SK-N-SH treated with all-trans-retinoic acid at 6 μM for 48 hours (cell line): ENCODE results near the gene TUBB6.

Experiments
- ATAC-seq: fragments of 200-7000 bp; cut with Tn5 transposase; 3 replicates; pipeline ENCODE4 v1.9.1; 2020; ENCODE audit warnings: mild to moderate bottlenecking, moderate library complexity
- ARNTL ChIP-seq: fragments of 450-650 bp; formaldehyde crosslinking; IDR thresholded peaks from 2 replicates; pipeline ENCODE4 v1.5.0; 2020; ENCODE audit warnings: low read depth, mild to moderate bottlenecking, moderate library complexity, borderline replicate concordance
- BACH2 ChIP-seq: fragments of 250-450 bp; sonication (Bioruptor Pico); IDR thresholded peaks from 2 replicates; pipeline ENCODE4 v1.9.0; 2021; ENCODE audit warnings: mild to moderate bottlenecking, borderline replicate concordance
- CSDC2 ChIP-seq: fragments of 250-450 bp; sonication (Bioruptor Pico); IDR thresholded peaks from 2 replicates; pipeline ENCODE4 v1.5.0; 2020; ENCODE audit warnings: mild to moderate bottlenecking, moderate library complexity
- ESRRG ChIP-seq: fragments of 250-450 bp; sonication (Bioruptor Pico); IDR thresholded peaks from 2 replicates; pipeline ENCODE4 v1.6.1; 2021; ENCODE audit warnings: mild to moderate bottlenecking
- GLIS3 ChIP-seq: fragments of 250-450 bp; sonication (Bioruptor Pico); IDR thresholded peaks from 2 replicates; pipeline ENCODE4 v1.5.0; 2020; ENCODE audit warnings: mild to moderate bottlenecking, moderate library complexity
- ISL1 ChIP-seq: fragments of 250-450 bp; sonication (Bioruptor Pico); IDR thresholded peaks from 2 replicates; pipeline ENCODE4 v2.1.2; 2022; ENCODE audit warnings: mild to moderate bottlenecking, moderate library complexity
- OSR1 ChIP-seq: fragments of 250-450 bp; sonication (Bioruptor Pico); IDR thresholded peaks from 2 replicates; pipeline ENCODE4 v1.8.0; 2022; ENCODE audit warnings: moderate library complexity, mild to moderate bottlenecking, inconsistent platforms
- PPARA ChIP-seq: fragments of 250-450 bp; sonication (Bioruptor Pico); IDR thresholded peaks from 2 replicates; pipeline ENCODE4 v1.5.0; 2020; ENCODE audit warnings: mild to moderate bottlenecking, borderline replicate concordance
- RARB ChIP-seq: fragments of 250-450 bp; sonication (Bioruptor Pico); IDR thresholded peaks from 2 replicates; pipeline ENCODE4 v1.8.0; 2021; ENCODE audit warnings: mild to moderate bottlenecking, moderate library complexity
- SNAI2 ChIP-seq: fragments of 250-450 bp; sonication (Bioruptor Pico); IDR thresholded peaks from 2 replicates; pipeline ENCODE4 v1.5.0; 2020; ENCODE audit warnings: mild to moderate bottlenecking, moderate library complexity
- TCF4 ChIP-seq: fragments of 250-450 bp; sonication (Bioruptor Pico); IDR thresholded peaks from 2 replicates; pipeline ENCODE4 v1.8.0; 2021; ENCODE audit warnings: mild to moderate bottlenecking, moderate library complexity, borderline replicate concordance
- TOX ChIP-seq: fragments of 250-450 bp; sonication (Bioruptor Pico); IDR thresholded peaks from 2 replicates; pipeline ENCODE4 v1.8.0; 2021; ENCODE audit warnings: mild to moderate bottlenecking, moderate library complexity, borderline replicate concordance
- ZC3H10 ChIP-seq: fragments of 250-450 bp; sonication (Bioruptor Pico); IDR thresholded peaks from 2 replicates; pipeline ENCODE4 v1.5.1; 2021; ENCODE audit warnings: mild to moderate bottlenecking, moderate library complexity
- ZFP3 ChIP-seq: fragments of 250-450 bp; sonication (Bioruptor Pico); IDR thresholded peaks from 2 replicates; pipeline ENCODE4 v1.5.0; 2020; ENCODE audit warnings: mild to moderate bottlenecking, moderate library complexity
- ZFP30 ChIP-seq: fragments of 450-650 bp; formaldehyde crosslinking; IDR thresholded peaks from 2 replicates; pipeline ENCODE4 v1.5.0; 2022; ENCODE audit warnings: mild to moderate bottlenecking, moderate library complexity
- ZNF565 ChIP-seq: fragments of 450-650 bp; formaldehyde crosslinking; conservative IDR thresholded peaks from 2 replicates; pipeline ENCODE4 v1.5.0; 2020; ENCODE audit warnings: low read depth, mild to moderate bottlenecking, moderate library complexity
- ZNF70 ChIP-seq: fragments of 450-650 bp; formaldehyde crosslinking; IDR thresholded peaks from 2 replicates; pipeline ENCODE4 v1.5.0; 2020; ENCODE audit warnings: mild to moderate bottlenecking, moderate library complexity
- ZNF8 ChIP-seq: fragments of 450-650 bp; formaldehyde crosslinking; IDR thresholded peaks from 2 replicates; pipeline ENCODE4 v1.5.0; 2020; ENCODE audit warnings: mild to moderate bottlenecking, moderate library complexity
- TF ChIP-seq, protein P1 (sequence below): fragments of 250-450 bp; sonication (Bioruptor Pico); IDR thresholded peaks from 2 replicates; pipeline ENCODE4 v1.5.1; 2020; ENCODE audit warnings: low read depth, mild to moderate bottlenecking, moderate library complexity
- TF ChIP-seq, protein P2 (sequence below): fragments of 250-450 bp; sonication (Bioruptor Pico); IDR thresholded peaks from 2 replicates; pipeline ENCODE4 v1.5.1; 2021; ENCODE audit warnings: mild to moderate bottlenecking, moderate library complexity
- TF ChIP-seq, protein P3 (sequence below): fragments of 250-450 bp; sonication (Bioruptor Pico); IDR thresholded peaks from 2 replicates; pipeline ENCODE4 v1.8.0; 2020; ENCODE audit warnings: mild to moderate bottlenecking, moderate library complexity, borderline replicate concordance
- TF ChIP-seq, protein P4 (sequence below): fragments of 250-450 bp; sonication (Bioruptor Pico); IDR thresholded peaks from 2 replicates; pipeline ENCODE4 v1.5.0; 2020; ENCODE audit warnings: mild to moderate bottlenecking, moderate library complexity

Gene TUBB6

GRCh38 chr18:12291690-12292089 lies 16.4 kb upstream of the TUBB6 start:
- no peak for ATAC-seq
- TF ChIP-seq, protein P1, sequence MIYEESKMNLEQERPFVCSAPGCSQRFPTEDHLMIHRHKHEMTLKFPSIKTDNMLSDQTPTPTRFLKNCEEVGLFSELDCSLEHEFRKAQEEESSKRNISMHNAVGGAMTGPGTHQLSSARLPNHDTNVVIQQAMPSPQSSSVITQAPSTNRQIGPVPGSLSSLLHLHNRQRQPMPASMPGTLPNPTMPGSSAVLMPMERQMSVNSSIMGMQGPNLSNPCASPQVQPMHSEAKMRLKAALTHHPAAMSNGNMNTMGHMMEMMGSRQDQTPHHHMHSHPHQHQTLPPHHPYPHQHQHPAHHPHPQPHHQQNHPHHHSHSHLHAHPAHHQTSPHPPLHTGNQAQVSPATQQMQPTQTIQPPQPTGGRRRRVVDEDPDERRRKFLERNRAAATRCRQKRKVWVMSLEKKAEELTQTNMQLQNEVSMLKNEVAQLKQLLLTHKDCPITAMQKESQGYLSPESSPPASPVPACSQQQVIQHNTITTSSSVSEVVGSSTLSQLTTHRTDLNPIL (CRISPR knock-in tag): no peak

DNA sequence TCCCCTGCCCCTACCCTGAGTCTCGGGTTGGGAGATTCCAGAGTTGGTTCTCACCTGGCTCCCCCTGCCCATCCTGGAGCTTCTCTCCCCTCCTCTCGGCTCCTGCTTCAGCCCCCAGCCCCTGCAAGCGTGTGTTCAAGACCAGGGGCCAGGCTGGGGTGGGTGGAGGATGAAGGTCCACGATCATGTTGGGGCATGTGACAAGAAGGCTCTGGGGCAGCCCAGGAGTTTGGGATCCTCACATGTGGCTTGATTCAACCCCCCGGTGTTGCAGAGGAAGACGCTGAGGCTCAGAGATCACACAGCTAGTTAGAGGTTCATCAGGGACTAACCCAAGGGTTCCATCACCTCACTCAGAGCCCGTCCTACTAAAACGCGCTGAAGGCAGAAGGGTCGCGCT lies 14.2 kb upstream of the TUBB6 start:
- no peak for ATAC-seq
- no peak for TF ChIP-seq ZC3H10 (CRISPR knock-in tag)

GRCh38 chr18:12295389-12296086 lies 12.5 kb upstream of the TUBB6 start:
- no peak for TF ChIP-seq ZNF565 (CRISPR knock-in tag)
- TF ChIP-seq TCF4 (CRISPR knock-in tag): no peak
- TF ChIP-seq ZC3H10 (CRISPR knock-in tag): no peak
- no peak for TF ChIP-seq BACH2 (CRISPR knock-in tag)
- no peak for TF ChIP-seq GLIS3
- no peak for TF ChIP-seq OSR1 (CRISPR knock-in tag)
- no peak for TF ChIP-seq SNAI2 (CRISPR knock-in tag)
- TF ChIP-seq TOX (CRISPR knock-in tag): no peak
- TF ChIP-seq ZFP3: no peak
- TF ChIP-seq PPARA: no peak
- no peak for TF ChIP-seq ARNTL
- TF ChIP-seq, protein P2, sequence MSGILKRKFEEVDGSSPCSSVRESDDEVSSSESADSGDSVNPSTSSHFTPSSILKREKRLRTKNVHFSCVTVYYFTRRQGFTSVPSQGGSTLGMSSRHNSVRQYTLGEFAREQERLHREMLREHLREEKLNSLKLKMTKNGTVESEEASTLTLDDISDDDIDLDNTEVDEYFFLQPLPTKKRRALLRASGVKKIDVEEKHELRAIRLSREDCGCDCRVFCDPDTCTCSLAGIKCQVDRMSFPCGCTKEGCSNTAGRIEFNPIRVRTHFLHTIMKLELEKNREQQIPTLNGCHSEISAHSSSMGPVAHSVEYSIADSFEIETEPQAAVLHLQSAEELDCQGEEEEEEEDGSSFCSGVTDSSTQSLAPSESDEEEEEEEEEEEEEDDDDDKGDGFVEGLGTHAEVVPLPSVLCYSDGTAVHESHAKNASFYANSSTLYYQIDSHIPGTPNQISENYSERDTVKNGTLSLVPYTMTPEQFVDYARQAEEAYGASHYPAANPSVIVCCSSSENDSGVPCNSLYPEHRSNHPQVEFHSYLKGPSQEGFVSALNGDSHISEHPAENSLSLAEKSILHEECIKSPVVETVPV: no peak
- TF ChIP-seq, protein P3, sequence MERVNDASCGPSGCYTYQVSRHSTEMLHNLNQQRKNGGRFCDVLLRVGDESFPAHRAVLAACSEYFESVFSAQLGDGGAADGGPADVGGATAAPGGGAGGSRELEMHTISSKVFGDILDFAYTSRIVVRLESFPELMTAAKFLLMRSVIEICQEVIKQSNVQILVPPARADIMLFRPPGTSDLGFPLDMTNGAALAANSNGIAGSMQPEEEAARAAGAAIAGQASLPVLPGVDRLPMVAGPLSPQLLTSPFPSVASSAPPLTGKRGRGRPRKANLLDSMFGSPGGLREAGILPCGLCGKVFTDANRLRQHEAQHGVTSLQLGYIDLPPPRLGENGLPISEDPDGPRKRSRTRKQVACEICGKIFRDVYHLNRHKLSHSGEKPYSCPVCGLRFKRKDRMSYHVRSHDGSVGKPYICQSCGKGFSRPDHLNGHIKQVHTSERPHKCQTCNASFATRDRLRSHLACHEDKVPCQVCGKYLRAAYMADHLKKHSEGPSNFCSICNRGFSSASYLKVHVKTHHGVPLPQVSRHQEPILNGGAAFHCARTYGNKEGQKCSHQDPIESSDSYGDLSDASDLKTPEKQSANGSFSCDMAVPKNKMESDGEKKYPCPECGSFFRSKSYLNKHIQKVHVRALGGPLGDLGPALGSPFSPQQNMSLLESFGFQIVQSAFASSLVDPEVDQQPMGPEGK (CRISPR knock-in tag): no peak
- TF ChIP-seq CSDC2 (CRISPR knock-in tag): no peak
- no peak for TF ChIP-seq ZNF70
- TF ChIP-seq, protein P4, sequence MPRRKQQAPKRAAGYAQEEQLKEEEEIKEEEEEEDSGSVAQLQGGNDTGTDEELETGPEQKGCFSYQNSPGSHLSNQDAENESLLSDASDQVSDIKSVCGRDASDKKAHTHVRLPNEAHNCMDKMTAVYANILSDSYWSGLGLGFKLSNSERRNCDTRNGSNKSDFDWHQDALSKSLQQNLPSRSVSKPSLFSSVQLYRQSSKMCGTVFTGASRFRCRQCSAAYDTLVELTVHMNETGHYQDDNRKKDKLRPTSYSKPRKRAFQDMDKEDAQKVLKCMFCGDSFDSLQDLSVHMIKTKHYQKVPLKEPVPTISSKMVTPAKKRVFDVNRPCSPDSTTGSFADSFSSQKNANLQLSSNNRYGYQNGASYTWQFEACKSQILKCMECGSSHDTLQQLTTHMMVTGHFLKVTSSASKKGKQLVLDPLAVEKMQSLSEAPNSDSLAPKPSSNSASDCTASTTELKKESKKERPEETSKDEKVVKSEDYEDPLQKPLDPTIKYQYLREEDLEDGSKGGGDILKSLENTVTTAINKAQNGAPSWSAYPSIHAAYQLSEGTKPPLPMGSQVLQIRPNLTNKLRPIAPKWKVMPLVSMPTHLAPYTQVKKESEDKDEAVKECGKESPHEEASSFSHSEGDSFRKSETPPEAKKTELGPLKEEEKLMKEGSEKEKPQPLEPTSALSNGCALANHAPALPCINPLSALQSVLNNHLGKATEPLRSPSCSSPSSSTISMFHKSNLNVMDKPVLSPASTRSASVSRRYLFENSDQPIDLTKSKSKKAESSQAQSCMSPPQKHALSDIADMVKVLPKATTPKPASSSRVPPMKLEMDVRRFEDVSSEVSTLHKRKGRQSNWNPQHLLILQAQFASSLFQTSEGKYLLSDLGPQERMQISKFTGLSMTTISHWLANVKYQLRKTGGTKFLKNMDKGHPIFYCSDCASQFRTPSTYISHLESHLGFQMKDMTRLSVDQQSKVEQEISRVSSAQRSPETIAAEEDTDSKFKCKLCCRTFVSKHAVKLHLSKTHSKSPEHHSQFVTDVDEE (CRISPR knock-in tag): no peak
- TF ChIP-seq RARB (CRISPR knock-in tag): no peak
- TF ChIP-seq ISL1: no peak
- TF ChIP-seq, protein P1 (CRISPR knock-in tag): no peak
- ATAC-seq: peak; percentile 62

- TF ChIP-seq ISL1 (no peak), ESRRG (CRISPR knock-in tag) (no peak), TOX (CRISPR knock-in tag) (no peak), ARNTL (no peak), ZNF70 (no peak), CSDC2 (CRISPR knock-in tag) (no peak), BACH2 (CRISPR knock-in tag) (no peak), RARB (CRISPR knock-in tag) (no peak), ZNF565 (CRISPR knock-in tag) (no peak), OSR1 (CRISPR knock-in tag) (no peak), ZC3H10 (CRISPR knock-in tag) (no peak), ZNF8 (no peak), ZFP3 (no peak), ZFP30 (CRISPR knock-in tag) (no peak)
- TF ChIP-seq, protein P2: no peak
- TF ChIP-seq, protein P4 (CRISPR knock-in tag): no peak
- peak; percentile 68 for ATAC-seq
Measured at GRCh38 chr18:12296087-12296403, 12.0 kb upstream of the TUBB6 start.
